ENCODE results near the gene GCSAML. TPM values are rescaled to one million over a fixed set of nuclear protein-coding genes. Genes with fewer than 3 reads are reported as not detected.

GCSAML gene
- total RNA-seq, 4 donors from 2014 or later, result 0.13 to 1.3 (median 0.53) TPM

DNA sequence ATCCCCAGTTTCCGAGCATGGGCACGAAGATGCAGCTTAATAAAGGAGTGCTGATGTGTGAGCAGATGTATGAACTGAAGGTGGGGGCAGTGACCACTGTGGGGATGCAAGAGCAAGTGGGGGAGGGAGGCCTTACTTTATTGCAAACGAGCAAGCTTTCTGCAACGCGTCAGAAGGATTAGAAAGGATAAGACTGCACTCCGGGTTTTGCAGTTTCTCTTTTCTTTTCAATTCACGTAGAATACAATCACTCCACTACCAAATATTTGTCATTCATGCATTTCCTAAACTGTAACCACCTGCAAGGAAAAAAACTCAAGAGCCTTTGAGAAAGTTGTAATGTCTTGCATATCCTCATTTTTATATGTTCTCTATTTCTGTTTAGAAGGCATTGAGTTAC, 8.4 kb upstream of the GCSAML start:
- H3K4me3 ChIP-seq, result no peak overlapping the region
- intact Hi-C loops (cut with DNase I), result no loop called here
- no peaks in the 10 kb centered on the region for H3K4me1 ChIP-seq
- no peak for TF ChIP-seq POLR2AphosphoS5 (IDR thresholded peaks at IDR 0.05)
- TF ChIP-seq, protein P1, sequence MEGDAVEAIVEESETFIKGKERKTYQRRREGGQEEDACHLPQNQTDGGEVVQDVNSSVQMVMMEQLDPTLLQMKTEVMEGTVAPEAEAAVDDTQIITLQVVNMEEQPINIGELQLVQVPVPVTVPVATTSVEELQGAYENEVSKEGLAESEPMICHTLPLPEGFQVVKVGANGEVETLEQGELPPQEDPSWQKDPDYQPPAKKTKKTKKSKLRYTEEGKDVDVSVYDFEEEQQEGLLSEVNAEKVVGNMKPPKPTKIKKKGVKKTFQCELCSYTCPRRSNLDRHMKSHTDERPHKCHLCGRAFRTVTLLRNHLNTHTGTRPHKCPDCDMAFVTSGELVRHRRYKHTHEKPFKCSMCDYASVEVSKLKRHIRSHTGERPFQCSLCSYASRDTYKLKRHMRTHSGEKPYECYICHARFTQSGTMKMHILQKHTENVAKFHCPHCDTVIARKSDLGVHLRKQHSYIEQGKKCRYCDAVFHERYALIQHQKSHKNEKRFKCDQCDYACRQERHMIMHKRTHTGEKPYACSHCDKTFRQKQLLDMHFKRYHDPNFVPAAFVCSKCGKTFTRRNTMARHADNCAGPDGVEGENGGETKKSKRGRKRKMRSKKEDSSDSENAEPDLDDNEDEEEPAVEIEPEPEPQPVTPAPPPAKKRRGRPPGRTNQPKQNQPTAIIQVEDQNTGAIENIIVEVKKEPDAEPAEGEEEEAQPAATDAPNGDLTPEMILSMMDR (IDR thresholded peaks at IDR 0.05), result no peak
- no peak for TF ChIP-seq POLR2A (IDR thresholded peaks at IDR 0.05; ENCODE audit: low read depth)
- TF ChIP-seq EP300 (IDR thresholded peaks at IDR 0.05), result no peak
- no peaks in the 10 kb centered on the region for H3K36me3 ChIP-seq
- no peaks in the 10 kb centered on the region for H3K9me3 ChIP-seq
- no peaks in the 10 kb centered on the region for H3K27me3 ChIP-seq
- H3K27ac ChIP-seq (replicated peaks in 1 of 4), result no peak overlapping the region
- 47% methylated on average over 7 of the region's 7 CpGs for WGBS
- DNase-seq (ENCODE audit: extremely low spot score), result no peak

DNA sequence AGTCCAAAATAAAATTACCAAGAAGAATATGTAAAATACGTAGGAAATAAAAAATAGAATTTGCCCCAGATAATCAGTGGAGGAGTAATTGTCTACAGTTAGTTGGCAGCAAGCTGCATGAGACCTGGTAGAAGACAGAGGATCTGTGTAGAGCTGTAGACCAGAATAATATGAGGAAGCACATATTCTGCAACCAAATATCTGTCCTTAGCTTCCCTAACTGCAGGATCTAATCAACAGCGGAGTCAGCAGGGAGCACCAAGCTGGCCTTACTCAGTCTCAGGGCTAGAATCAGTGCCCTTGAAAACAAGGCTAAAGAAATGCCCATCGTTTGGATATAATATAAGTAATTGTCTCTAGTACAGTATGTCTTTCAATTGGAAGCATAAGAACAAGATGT, 6.1 kb upstream of the GCSAML start:
- 71% methylated on average over 3 of the region's 3 CpGs for WGBS
- TF ChIP-seq POLR2A (IDR thresholded peaks at IDR 0.05; ENCODE audit: low read depth) (no peak), POLR2AphosphoS5 (IDR thresholded peaks at IDR 0.05) (no peak), EP300 (IDR thresholded peaks at IDR 0.05) (no peak)
- TF ChIP-seq, protein P1 (IDR thresholded peaks at IDR 0.05), result no peak
- Histone ChIP-seq H3K4me1 (no peaks in the 10 kb centered on the region), H3K9me3 (no peaks in the 10 kb centered on the region), H3K4me3 (no peak overlapping the region), H3K27ac (replicated peaks in 1 of 4) (no peak overlapping the region), H3K36me3 (no peaks in the 10 kb centered on the region), H3K27me3 (no peaks in the 10 kb centered on the region)
- intact Hi-C loops (cut with DNase I), result no loop called here
- no peak for DNase-seq (ENCODE audit: extremely low spot score)

DNA sequence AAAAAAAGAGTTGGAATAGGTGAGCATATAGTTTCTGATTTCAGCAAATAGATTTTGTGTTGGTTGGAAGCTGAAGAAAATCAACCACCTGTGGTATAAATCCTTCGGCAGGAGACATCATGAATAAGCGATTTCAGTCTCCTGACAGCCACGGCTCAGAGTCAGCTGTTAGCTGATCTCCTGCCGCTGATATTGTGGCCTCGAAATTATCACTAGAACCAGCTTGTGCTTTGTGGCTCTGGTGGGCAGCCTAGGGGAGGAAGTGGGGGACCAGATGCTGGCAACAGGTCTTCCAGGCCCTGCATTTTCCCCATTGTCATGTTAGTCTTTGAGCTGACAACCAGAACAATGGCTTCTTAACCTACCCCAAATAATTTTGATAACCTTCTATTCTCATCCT, 842 bp upstream of the GCSAML start:
- Histone ChIP-seq H3K27me3 (no peaks in the 10 kb centered on the region), H3K4me3 (no peak overlapping the region), H3K36me3 (no peaks in the 10 kb centered on the region), H3K9me3 (no peaks in the 10 kb centered on the region), H3K4me1 (no peaks in the 10 kb centered on the region), H3K27ac (replicated peaks in 1 of 4) (no peak overlapping the region)
- TF ChIP-seq POLR2A (IDR thresholded peaks at IDR 0.05; ENCODE audit: low read depth) (no peak), EP300 (IDR thresholded peaks at IDR 0.05) (no peak), POLR2AphosphoS5 (IDR thresholded peaks at IDR 0.05) (no peak)
- TF ChIP-seq, protein P1 (IDR thresholded peaks at IDR 0.05), result no peak
- intact Hi-C loops (cut with DNase I), result no loop called here
- DNase-seq (ENCODE audit: extremely low spot score), result no peak
- WGBS, result 68% methylated on average over 5 of the region's 5 CpGs

DNA sequence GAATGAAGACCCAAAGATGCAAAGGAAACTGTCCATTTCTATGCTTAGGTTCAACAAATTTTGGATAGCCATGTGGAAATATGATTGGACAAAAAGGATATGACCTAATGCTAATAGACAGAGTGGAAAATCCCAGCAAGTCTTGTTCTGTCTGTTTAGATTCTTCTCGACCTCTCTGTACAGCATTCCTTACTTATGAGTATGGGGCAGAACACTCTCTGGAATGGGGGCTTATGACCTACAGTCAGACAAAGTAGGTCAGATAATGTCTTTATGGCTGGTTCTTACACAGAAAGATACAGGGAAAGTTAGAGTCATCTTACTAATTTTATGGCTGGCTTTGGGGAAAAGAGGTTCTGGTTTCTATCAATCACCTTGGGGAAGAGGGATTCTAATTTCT, 2.8 kb downstream of the GCSAML start:
- H3K27me3 ChIP-seq, result no peaks in the 10 kb centered on the region
- H3K9me3 ChIP-seq, result no peaks in the 10 kb centered on the region
- H3K4me1 ChIP-seq, result no peaks in the 10 kb centered on the region
- no peak overlapping the region for H3K4me3 ChIP-seq
- no peaks in the 10 kb centered on the region for H3K36me3 ChIP-seq
- 72% methylated on average over 1 of the region's 1 CpG for WGBS
- intact Hi-C loops (cut with DNase I), result no loop called here
- DNase-seq (ENCODE audit: extremely low spot score), result no peak
- no peak overlapping the region for H3K27ac ChIP-seq (replicated peaks in 1 of 4)
- TF ChIP-seq, protein P1 (IDR thresholded peaks at IDR 0.05), result no peak

DNA sequence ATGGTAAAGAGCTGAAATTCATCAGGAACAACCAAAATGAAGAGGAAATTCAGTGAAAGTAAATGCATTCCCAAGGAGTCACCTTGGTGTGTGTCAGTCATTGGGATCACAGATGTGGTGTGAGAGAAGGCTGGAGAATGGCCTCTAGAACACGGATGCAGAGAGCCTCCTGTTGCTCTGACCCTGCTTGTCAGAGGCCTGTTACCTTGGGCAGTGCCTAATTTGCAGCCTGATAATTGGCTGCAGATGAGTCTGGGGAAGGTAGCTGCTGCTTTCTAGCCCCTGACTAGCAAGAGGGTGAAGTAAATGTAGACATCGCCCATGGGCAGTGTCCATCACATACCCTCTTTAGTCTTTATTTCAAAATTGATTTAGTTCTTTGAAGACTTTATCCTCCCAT, 3.3 kb downstream of the GCSAML start:
- intact Hi-C loops (cut with DNase I), result no loop called here
- no peak for TF ChIP-seq EP300 (IDR thresholded peaks at IDR 0.05)
- TF ChIP-seq POLR2A (IDR thresholded peaks at IDR 0.05; ENCODE audit: low read depth), result no peak
- TF ChIP-seq, protein P1 (IDR thresholded peaks at IDR 0.05), result no peak
- TF ChIP-seq POLR2AphosphoS5 (IDR thresholded peaks at IDR 0.05), result no peak
- no peaks in the 10 kb centered on the region for H3K27me3 ChIP-seq
- H3K36me3 ChIP-seq, result no peaks in the 10 kb centered on the region
- no peaks in the 10 kb centered on the region for H3K9me3 ChIP-seq
- WGBS, result 62% methylated on average over 2 of the region's 2 CpGs
- no peaks in the 10 kb centered on the region for H3K4me1 ChIP-seq
- no peak overlapping the region for H3K4me3 ChIP-seq
- H3K27ac ChIP-seq (replicated peaks in 1 of 4), result no peak overlapping the region
- DNase-seq (ENCODE audit: extremely low spot score), result no peak

Measured in esophagus muscularis mucosa (tissue), 4 donors.